ENCODE measurements around the gene ACO2.
"Not testable (repeated sequence)": the region's sequence is repeated elsewhere in the genome, so short reads cannot be mapped to it uniquely, and the experiment has no call there.

Gene ACO2

GRCh38 chr22:41448189-41448808 is 20.6 kb upstream of the ACO2 start:
- Histone ChIP-seq H3K9me2 (replicated peaks; ENCODE audit: control insufficient read depth, low read length) (no peaks in the 10 kb centered on the region), H4K20me1 (ENCODE audit: control insufficient read depth, insufficient read depth, low read depth, low read length) (no peaks in the 10 kb centered on the region), H3K4me1 (ENCODE audit: control insufficient read depth, low read length) (peaks cover 30% of the 10 kb centered on the region), H3K27me3 (ENCODE audit: control insufficient read depth, low read length) (no peaks in the 10 kb centered on the region), H3K27ac (ENCODE audit: low read depth, low read length) (peak overlapping the region; percentile 94), H3F3A (ENCODE audit: control insufficient read depth, insufficient read depth) (peaks cover 25% of the 10 kb centered on the region), H3K4me3 (ENCODE audit: low read length) (peak overlapping the region; percentile 86), H3K9me3 (ENCODE audit: control insufficient read depth, insufficient read depth, low read length) (no peaks in the 10 kb centered on the region), H3K79me2 (ENCODE audit: control insufficient read depth, low read length) (peaks cover 45% of the 10 kb centered on the region), H3K36me3 (ENCODE audit: control insufficient read depth, low read length) (peaks cover 43% of the 10 kb centered on the region), H3K4me2 (ENCODE audit: low read length) (peak overlapping the region; percentile 95)
- TF ChIP-seq CTCF (IDR thresholded peaks at IDR 0.05; ENCODE audit: low read depth, low read length, poor library complexity, severe bottlenecking) (no peak), EZH2phosphoT487 (IDR thresholded peaks at IDR 0.05; ENCODE audit: borderline replicate concordance, low read length) (no peak)

- TF ChIP-seq EZH2phosphoT487 (IDR thresholded peaks at IDR 0.05; ENCODE audit: borderline replicate concordance, low read length) (no peak), CTCF (IDR thresholded peaks at IDR 0.05; ENCODE audit: low read depth, low read length, poor library complexity, severe bottlenecking) (no peak)
- Histone ChIP-seq H3K4me1 (ENCODE audit: control insufficient read depth, low read length) (no peaks in the 10 kb centered on the region), H4K20me1 (ENCODE audit: control insufficient read depth, insufficient read depth, low read depth, low read length) (no peaks in the 10 kb centered on the region), H3F3A (ENCODE audit: control insufficient read depth, insufficient read depth) (peaks cover 14% of the 10 kb centered on the region; the same call in 1 of the 2 replicates), H3K36me3 (ENCODE audit: control insufficient read depth, low read length) (peaks cover 51% of the 10 kb centered on the region), H3K27ac (ENCODE audit: low read depth, low read length) (no peak overlapping the region), H3K9me3 (ENCODE audit: control insufficient read depth, insufficient read depth, low read length) (no peaks in the 10 kb centered on the region), H3K79me2 (ENCODE audit: control insufficient read depth, low read length) (peaks cover 28% of the 10 kb centered on the region), H3K4me3 (ENCODE audit: low read length) (no peak overlapping the region), H3K4me2 (ENCODE audit: low read length) (no peak overlapping the region), H3K27me3 (ENCODE audit: control insufficient read depth, low read length) (no peaks in the 10 kb centered on the region), H3K9me2 (replicated peaks; ENCODE audit: control insufficient read depth, low read length) (no peaks in the 10 kb centered on the region)
These were observed 10.7 kb upstream of the ACO2 start for GRCh38 chr22:41458161-41458728.

GRCh38 chr22:41459431-41459830 is 9.5 kb upstream of the ACO2 start:
- H3K36me3 ChIP-seq (ENCODE audit: control insufficient read depth, low read length) = peaks cover 62% of the 10 kb centered on the region
- TF ChIP-seq EZH2phosphoT487 (IDR thresholded peaks at IDR 0.05; ENCODE audit: borderline replicate concordance, low read length) = no peak
- TF ChIP-seq CTCF (IDR thresholded peaks at IDR 0.05; ENCODE audit: low read depth, low read length, poor library complexity, severe bottlenecking) = no peak
- no peaks in the 10 kb centered on the region for H3K27me3 ChIP-seq (ENCODE audit: control insufficient read depth, low read length)
- H3K4me2 ChIP-seq (ENCODE audit: low read length) = no peak overlapping the region
- peaks cover 8% of the 10 kb centered on the region; the same call in 1 of the 2 replicates for H3F3A ChIP-seq (ENCODE audit: control insufficient read depth, insufficient read depth)
- no peaks in the 10 kb centered on the region for H3K9me3 ChIP-seq (ENCODE audit: control insufficient read depth, insufficient read depth, low read length)
- H3K79me2 ChIP-seq (ENCODE audit: control insufficient read depth, low read length) = peaks cover 38% of the 10 kb centered on the region
- no peaks in the 10 kb centered on the region for H4K20me1 ChIP-seq (ENCODE audit: control insufficient read depth, insufficient read depth, low read depth, low read length)
- no peaks in the 10 kb centered on the region for H3K4me1 ChIP-seq (ENCODE audit: control insufficient read depth, low read length)
- H3K27ac ChIP-seq (ENCODE audit: low read depth, low read length) = no peak overlapping the region
- H3K4me3 ChIP-seq (ENCODE audit: low read length) = no peak overlapping the region
- no peaks in the 10 kb centered on the region for H3K9me2 ChIP-seq (replicated peaks; ENCODE audit: control insufficient read depth, low read length)

GRCh38 chr22:41460071-41460470 is 8.8 kb upstream of the ACO2 start:
- not testable (repeated sequence) for H3K9me3 ChIP-seq (ENCODE audit: control insufficient read depth, insufficient read depth, low read length); H3K4me1 ChIP-seq (ENCODE audit: control insufficient read depth, low read length); H3K4me2 ChIP-seq (ENCODE audit: low read length); H3K9me2 ChIP-seq (replicated peaks; ENCODE audit: control insufficient read depth, low read length); H3K27me3 ChIP-seq (ENCODE audit: control insufficient read depth, low read length); H3F3A ChIP-seq (ENCODE audit: control insufficient read depth, insufficient read depth); H3K27ac ChIP-seq (ENCODE audit: low read depth, low read length); H4K20me1 ChIP-seq (ENCODE audit: control insufficient read depth, insufficient read depth, low read depth, low read length); H3K4me3 ChIP-seq (ENCODE audit: low read length)
- H3K36me3 ChIP-seq (ENCODE audit: control insufficient read depth, low read length) = peaks cover 68% of the 10 kb centered on the region
- H3K79me2 ChIP-seq (ENCODE audit: control insufficient read depth, low read length) = peaks cover 44% of the 10 kb centered on the region
